A549 (cell line): ENCODE data around the gene EDNRA. TPM values are rescaled to one million over a fixed set of nuclear protein-coding genes. Genes with fewer than 3 reads are reported as not detected.

Experiments used
- ATAC-seq, 2 experiments: fragments of 200-7000 bp in 1 of 2; fragments of >200 bp in 1 of 2; cut with Nextera tagmentation in 1 of 2; cut with Tn5 transposase in 1 of 2; 3 replicates each; pipeline versions ENCODE4 v1.8.0 to v1.9.1; 2018 to 2020; ENCODE audit warnings: mild to moderate bottlenecking in 1 of 2, moderate library complexity in 1 of 2
- CTCF ChIA-PET: fragments of 300-600 bp; sonication (Branson Sonifier 250); formaldehyde crosslinking; extraction: SDS; loops from one replicate; lab custom pipeline; 2021; ENCODE audit warnings: antibody characterized with exemption, inconsistent platforms; lab: Yijun Ruan, JAX
- POLR2A ChIA-PET: fragments of 350-600 bp; formaldehyde crosslinking; extraction: SDS; loops from one replicate; lab custom pipeline; 2021; ENCODE audit warnings: antibody characterized with exemption, inconsistent platforms; lab: Yijun Ruan, JAX
- DNase-seq, 2 experiments: peaks; one replicate each; pipeline versions ENCODE4 v3.0.0 to v3.0.0-alpha.2; 2011 to 2016; ENCODE audit warnings: low read depth in 1 of 2, low spot score in 1 of 2
- FAIRE-seq: peaks from 2 replicates; lab custom pipeline; 2011; peaks lifted over from hg19 to GRCh38; lab: Jason Lieb, UNC
- H3K27ac ChIP-seq, 2 experiments: fragments of >200 bp; sonication (Bioruptor Twin); formaldehyde crosslinking; 3 replicates each; pipeline ENCODE4 v1.5.1; 2016 to 2017
- H3K4me1 ChIP-seq: fragments of >200 bp; sonication (Bioruptor Twin); formaldehyde crosslinking; 3 replicates; pipeline ENCODE4 v1.6.1; 2016
- H3K4me2 ChIP-seq: fragments of >200 bp; sonication (Bioruptor Twin); formaldehyde crosslinking; 3 replicates; pipeline ENCODE4 v1.6.1; 2016
- H3K4me3 ChIP-seq: fragments of >200 bp; sonication (Bioruptor Twin); formaldehyde crosslinking; 3 replicates; pipeline ENCODE4 v1.5.1; 2016
- H3K9me3 ChIP-seq: fragments of >200 bp; sonication (Bioruptor Twin); formaldehyde crosslinking; 3 replicates; pipeline ENCODE4 v1.6.1; 2016
- BHLHE40 ChIP-seq: IDR thresholded peaks from 2 replicates; pipeline ENCODE4 v1.6.1; 2012; ENCODE audit warnings: low read depth, low read length, inconsistent platforms
- CEBPB ChIP-seq, 2 experiments: fragments of >200 bp in 1 of 2; sonication (Bioruptor Twin) in 1 of 2; formaldehyde crosslinking in 1 of 2; IDR thresholded peaks; 2 replicates each; pipeline ENCODE4 v1.6.1; 2012 to 2016
- E2F6 ChIP-seq: IDR thresholded peaks from 2 replicates; pipeline ENCODE4 v1.6.1; 2012; ENCODE audit warnings: low read depth, borderline replicate concordance
- ELK1 ChIP-seq: fragments of 150-350 bp; IDR thresholded peaks from 2 replicates; pipeline ENCODE4 v1.6.1; 2014; ENCODE audit warnings: low read depth, mild to moderate bottlenecking, low read length
- EP300 ChIP-seq, 2 experiments: fragments of >200 bp; sonication (Bioruptor Twin); formaldehyde crosslinking; IDR thresholded peaks; 2 replicates in 1 of 2; 3 replicates in 1 of 2; pipeline ENCODE4 v1.6.1; 2016 to 2017
- FOSB ChIP-seq: fragments of 250-450 bp; sonication (Bioruptor Pico); IDR thresholded peaks from 2 replicates; pipeline ENCODE4 v1.5.0; 2020; ENCODE audit warnings: mild to moderate bottlenecking, moderate library complexity
- FOSL2 ChIP-seq, 2 experiments: fragments of 450-650 bp in 1 of 2; fragments of >200 bp in 1 of 2; sonication (Bioruptor Twin) in 1 of 2; formaldehyde crosslinking; IDR thresholded peaks; 2 replicates each; pipeline versions ENCODE4 v1.5.0 to v1.6.1; 2016 to 2020; ENCODE audit warnings: mild to moderate bottlenecking in 1 of 2, moderate library complexity in 1 of 2
- GATA3 ChIP-seq: IDR thresholded peaks from 2 replicates; pipeline ENCODE4 v1.6.1; 2012; ENCODE audit warnings: borderline replicate concordance
- HDAC2 ChIP-seq: fragments of 200-600 bp; sonication (generic); IDR thresholded peaks from 2 replicates; pipeline ENCODE4 v1.6.1; 2016
- HES2 ChIP-seq: fragments of >200 bp; sonication (Bioruptor Twin); formaldehyde crosslinking; IDR thresholded peaks from 2 replicates; pipeline ENCODE4 v1.6.1; 2016
- HEYL ChIP-seq: fragments of 250-450 bp; sonication (Bioruptor Pico); IDR thresholded peaks from 2 replicates; pipeline ENCODE4 v1.8.0; 2021; ENCODE audit warnings: mild to moderate bottlenecking, moderate library complexity
- HOXA7 ChIP-seq: fragments of 250-450 bp; sonication (Bioruptor Pico); IDR thresholded peaks from 2 replicates; pipeline ENCODE4 v1.5.0; 2020; ENCODE audit warnings: mild to moderate bottlenecking, moderate library complexity
- MAZ ChIP-seq: fragments of 150-350 bp; IDR thresholded peaks from 2 replicates; pipeline ENCODE4 v1.6.1; 2014; ENCODE audit warnings: antibody characterized with exemption, low read depth, low read length, borderline replicate concordance
- NFE2L2 ChIP-seq: fragments of 150-350 bp; conservative IDR thresholded peaks from 2 replicates; pipeline ENCODE4 v1.6.1; 2014; ENCODE audit warnings: low read length
- PBX3 ChIP-seq: IDR thresholded peaks from 2 replicates; pipeline ENCODE4 v1.6.1; 2012
- POLR2A ChIP-seq: IDR thresholded peaks from 2 replicates; pipeline ENCODE4 v1.6.1; 2012; ENCODE audit warnings: mild to moderate bottlenecking, low read length
- RAD21 ChIP-seq, 2 experiments: fragments of >200 bp in 1 of 2; sonication (Bioruptor Twin) in 1 of 2; formaldehyde crosslinking in 1 of 2; IDR thresholded peaks in 1 of 2; conservative IDR thresholded peaks in 1 of 2; 2 replicates in 1 of 2; 3 replicates in 1 of 2; pipeline ENCODE4 v1.6.1; 2012 to 2018; ENCODE audit warnings: inconsistent platforms in 1 of 2
- RCOR1 ChIP-seq: fragments of 150-350 bp; IDR thresholded peaks from 2 replicates; pipeline ENCODE4 v1.6.1; 2014; ENCODE audit warnings: antibody characterized with exemption, low read length, low read depth
- REST ChIP-seq: fragments of 200-600 bp; sonication (generic); IDR thresholded peaks from 2 replicates; pipeline ENCODE4 v1.6.1; 2016; ENCODE audit warnings: antibody characterized with exemption, mild to moderate bottlenecking, moderate library complexity
- SMC3 ChIP-seq: fragments of >200 bp; sonication (Bioruptor Twin); formaldehyde crosslinking; IDR thresholded peaks from 3 replicates; pipeline ENCODE4 v1.6.1; 2018; ENCODE audit warnings: inconsistent platforms
- ZC3H11A ChIP-seq: fragments of 450-650 bp; IDR thresholded peaks from 2 replicates; pipeline ENCODE4 v1.6.1; 2014; ENCODE audit warnings: antibody characterized with exemption, mild to moderate bottlenecking
- ZFP36 ChIP-seq: fragments of 450-650 bp; IDR thresholded peaks from 2 replicates; pipeline ENCODE4 v1.6.1; 2014; ENCODE audit warnings: borderline replicate concordance; ENCODE audit not compliant: partially characterized antibody
- ZNF302 ChIP-seq: fragments of 250-450 bp; sonication (Bioruptor Pico); IDR thresholded peaks from 2 replicates; pipeline ENCODE4 v1.9.0; 2021; ENCODE audit warnings: inconsistent platforms, mild to moderate bottlenecking, moderate library complexity
- ZSCAN20 ChIP-seq: fragments of 250-450 bp; sonication (Bioruptor Pico); IDR thresholded peaks from 2 replicates; pipeline ENCODE4 v1.8.0; 2022; ENCODE audit warnings: mild to moderate bottlenecking, moderate library complexity
- WGBS: methylation state at CpG from one replicate; pipeline ENCODE4 v1.1.6; 2017; ENCODE audit errors: missing lambda C conversion rate; 5-methylcytosine and 5-hydroxymethylcytosine counted together
- polyA plus RNA-seq, 4 experiments: library from polyadenylated mRNA; depleted of rRNA in 3 of 4; stranded (reverse); fragments of >200 nt; fragmentation: RNase III in 1 of 4; extraction: RNeasy Plus Mini Kit Qiagen cat#74134 plus additional on column Dnase treatment in 1 of 4; gene quantifications; 2 replicates in 3 of 4; 3 replicates in 1 of 4; pipeline ENCODE4 v1.2.3, GENCODE V29; 2011 to 2017

The EDNRA gene
- polyA plus RNA-seq, 2 of the 4 experiments (the other 2 are of a cell fraction): 0.09 to 0.40 TPM

GRCh38 chr4:147539959-147540358, 59.1 kb downstream of the EDNRA start:
- H3K9me3 ChIP-seq: no peaks in the 10 kb centered on the region
- no peak overlapping the region for H3K27ac ChIP-seq
- no peaks in the 10 kb centered on the region for H3K4me1 ChIP-seq
- no peak for ATAC-seq
- ChIA-PET POLR2A (no interaction called here), CTCF (interaction anchor here (1.4 kb wide), 1 partner anchor 50 kb away, joined by 5 read pairs; no protein-coding TSS in a partner anchor)
- DNase-seq: no peak
- 55% methylated on average over 4 of the region's 4 CpGs for WGBS
- H3K4me3 ChIP-seq: no peak overlapping the region
- no peak for TF ChIP-seq ZC3H11A
- TF ChIP-seq HOXA7 (CRISPR knock-in tag): no peak
- no peak for TF ChIP-seq FOSB (CRISPR knock-in tag)
- TF ChIP-seq E2F6: no peak
- no peak for TF ChIP-seq CEBPB (IDR thresholded peaks at IDR 0.05)
- FAIRE-seq: no peak
- no peak overlapping the region for H3K4me2 ChIP-seq

GRCh38 chr4:147542229-147542990, 61.5 kb downstream of the EDNRA start:
- POLR2A ChIA-PET: no interaction called here
- Histone ChIP-seq H3K27ac (no peak overlapping the region), H3K4me1 (no peaks in the 10 kb centered on the region), H3K4me2 (no peak overlapping the region), H3K9me3 (no peaks in the 10 kb centered on the region), H3K4me3 (no peak overlapping the region)
- WGBS: 81% methylated on average over 17 of the region's 17 CpGs
- DNase-seq: no peak
- FAIRE-seq: no peak
- CTCF ChIA-PET: interaction anchor here (1.1 kb wide), 1 partner anchor 20 kb away, joined by 5 read pairs; no protein-coding TSS in a partner anchor
- ATAC-seq: no peak
- no peak for TF ChIP-seq PBX3
- no peak for TF ChIP-seq RAD21 (conservative IDR thresholded peaks at IDR 0.05 in 1 of 2, IDR thresholded peaks at IDR 0.05 in 1 of 2)
- TF ChIP-seq FOSB (CRISPR knock-in tag): no peak
- no peak for TF ChIP-seq ZSCAN20 (CRISPR knock-in tag)

- POLR2A ChIA-PET: no interaction called here
- ATAC-seq: no peak
Measured at GRCh38 chr4:147543034-147543433, 62.1 kb downstream of the EDNRA start.

More at GRCh38 chr4:147543034-147543433, 62.1 kb downstream of the EDNRA start:
- no peak overlapping the region for H3K4me3 ChIP-seq
- no peaks in the 10 kb centered on the region for H3K9me3 ChIP-seq
- WGBS: 23% methylated on average over 1 of the region's 1 CpG
- FAIRE-seq (no peak), DNase-seq (no peak)
- CTCF ChIA-PET: interaction anchor here (0.6 to 1.1 kb wide), 2 partner anchors 19 to 458 kb away, joined by 4 to 5 read pairs; no protein-coding TSS in a partner anchor
- no peak overlapping the region for H3K27ac ChIP-seq
- TF ChIP-seq EP300 (IDR thresholded peaks at IDR 0.05): no peak
- no peak for TF ChIP-seq FOSL2 (IDR thresholded peaks at IDR 0.05)
- TF ChIP-seq FOSL2 (CRISPR knock-in tag; IDR thresholded peaks at IDR 0.05): no peak
- no peak for TF ChIP-seq RCOR1
- no peak for TF ChIP-seq MAZ
- no peak for TF ChIP-seq BHLHE40
- TF ChIP-seq ELK1: no peak
- TF ChIP-seq HES2: no peak
- TF ChIP-seq REST: no peak
- TF ChIP-seq NFE2L2: no peak
- TF ChIP-seq ZSCAN20 (CRISPR knock-in tag): no peak
- TF ChIP-seq GATA3: no peak
- TF ChIP-seq HEYL (CRISPR knock-in tag): no peak
- TF ChIP-seq ZNF302: no peak
- no peak for TF ChIP-seq POLR2A
- TF ChIP-seq ZFP36: no peak
- TF ChIP-seq HOXA7 (CRISPR knock-in tag): no peak
- TF ChIP-seq SMC3: no peak
- no peak for TF ChIP-seq HDAC2
- no peak for TF ChIP-seq RAD21 (conservative IDR thresholded peaks at IDR 0.05 in 1 of 2, IDR thresholded peaks at IDR 0.05 in 1 of 2)
- no peak overlapping the region for H3K4me2 ChIP-seq
- no peaks in the 10 kb centered on the region for H3K4me1 ChIP-seq
